SK-N-SH (cell line): ENCODE data around the gene SNTG2.

ENCODE experiments used
- EP300 ChIP-seq, 2 experiments: IDR thresholded peaks; 2 replicates each; pipeline versions ENCODE4 v1.4.0 to v1.6.1; 2012; ENCODE audit warnings: borderline replicate concordance in 1 of 2, low read depth in 1 of 2, low read length in 1 of 2
- NFIC ChIP-seq: IDR thresholded peaks from 2 replicates; pipeline ENCODE4 v1.4.0; 2012; ENCODE audit warnings: borderline replicate concordance
- NRF1 ChIP-seq: IDR thresholded peaks from 2 replicates; pipeline ENCODE4 v1.6.1; 2012; ENCODE audit warnings: low read depth, mild to moderate bottlenecking, low read length
- TF ChIP-seq, protein P1 (sequence below): fragments of 200-600 bp; sonication (generic); IDR thresholded peaks from 2 replicates; pipeline ENCODE4 v1.6.1; 2017; ENCODE audit warnings: antibody characterized with exemption, mild to moderate bottlenecking, moderate library complexity

DNA sequence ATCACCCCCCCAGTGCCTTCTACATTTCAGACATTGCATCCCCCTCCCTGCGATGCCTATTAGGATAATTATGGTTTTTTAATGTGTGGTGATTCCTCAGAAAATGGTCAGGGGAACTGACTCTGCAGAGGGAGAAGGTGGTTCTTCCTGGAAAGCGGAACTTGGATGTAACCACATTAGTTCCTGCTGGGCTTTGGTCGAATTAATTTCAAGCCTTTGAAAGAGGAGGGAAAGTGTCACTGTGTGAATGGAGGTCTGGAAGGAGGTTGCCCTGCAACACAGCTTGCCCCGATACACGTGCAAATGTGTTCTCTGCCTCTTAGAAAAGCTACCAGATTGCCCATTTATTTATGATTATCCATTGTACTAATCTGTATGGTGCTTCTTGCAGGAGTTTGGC, 399.5 kb downstream of the SNTG2 start:
- TF ChIP-seq, protein P1, sequence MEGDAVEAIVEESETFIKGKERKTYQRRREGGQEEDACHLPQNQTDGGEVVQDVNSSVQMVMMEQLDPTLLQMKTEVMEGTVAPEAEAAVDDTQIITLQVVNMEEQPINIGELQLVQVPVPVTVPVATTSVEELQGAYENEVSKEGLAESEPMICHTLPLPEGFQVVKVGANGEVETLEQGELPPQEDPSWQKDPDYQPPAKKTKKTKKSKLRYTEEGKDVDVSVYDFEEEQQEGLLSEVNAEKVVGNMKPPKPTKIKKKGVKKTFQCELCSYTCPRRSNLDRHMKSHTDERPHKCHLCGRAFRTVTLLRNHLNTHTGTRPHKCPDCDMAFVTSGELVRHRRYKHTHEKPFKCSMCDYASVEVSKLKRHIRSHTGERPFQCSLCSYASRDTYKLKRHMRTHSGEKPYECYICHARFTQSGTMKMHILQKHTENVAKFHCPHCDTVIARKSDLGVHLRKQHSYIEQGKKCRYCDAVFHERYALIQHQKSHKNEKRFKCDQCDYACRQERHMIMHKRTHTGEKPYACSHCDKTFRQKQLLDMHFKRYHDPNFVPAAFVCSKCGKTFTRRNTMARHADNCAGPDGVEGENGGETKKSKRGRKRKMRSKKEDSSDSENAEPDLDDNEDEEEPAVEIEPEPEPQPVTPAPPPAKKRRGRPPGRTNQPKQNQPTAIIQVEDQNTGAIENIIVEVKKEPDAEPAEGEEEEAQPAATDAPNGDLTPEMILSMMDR: no peak
- TF ChIP-seq EP300 (IDR thresholded peaks at IDR 0.05; ENCODE audit: borderline replicate concordance in 1 of 2, low read depth in 1 of 2, low read length in 1 of 2) (no peak), NFIC (no peak), NRF1 (no peak)
